ENCODE data around the gene PITRM1. TPM values are rescaled to one million over a fixed set of nuclear protein-coding genes. Genes with fewer than 3 reads are reported as not detected.
"Not testable (repeated sequence)": the region's sequence is repeated elsewhere in the genome, so short reads cannot be mapped to it uniquely, and the experiment has no call there.

The PITRM1 gene
- total RNA-seq, 4 donors from 2014 or later, result 81.9 to 123 (median 90.2) TPM

DNA sequence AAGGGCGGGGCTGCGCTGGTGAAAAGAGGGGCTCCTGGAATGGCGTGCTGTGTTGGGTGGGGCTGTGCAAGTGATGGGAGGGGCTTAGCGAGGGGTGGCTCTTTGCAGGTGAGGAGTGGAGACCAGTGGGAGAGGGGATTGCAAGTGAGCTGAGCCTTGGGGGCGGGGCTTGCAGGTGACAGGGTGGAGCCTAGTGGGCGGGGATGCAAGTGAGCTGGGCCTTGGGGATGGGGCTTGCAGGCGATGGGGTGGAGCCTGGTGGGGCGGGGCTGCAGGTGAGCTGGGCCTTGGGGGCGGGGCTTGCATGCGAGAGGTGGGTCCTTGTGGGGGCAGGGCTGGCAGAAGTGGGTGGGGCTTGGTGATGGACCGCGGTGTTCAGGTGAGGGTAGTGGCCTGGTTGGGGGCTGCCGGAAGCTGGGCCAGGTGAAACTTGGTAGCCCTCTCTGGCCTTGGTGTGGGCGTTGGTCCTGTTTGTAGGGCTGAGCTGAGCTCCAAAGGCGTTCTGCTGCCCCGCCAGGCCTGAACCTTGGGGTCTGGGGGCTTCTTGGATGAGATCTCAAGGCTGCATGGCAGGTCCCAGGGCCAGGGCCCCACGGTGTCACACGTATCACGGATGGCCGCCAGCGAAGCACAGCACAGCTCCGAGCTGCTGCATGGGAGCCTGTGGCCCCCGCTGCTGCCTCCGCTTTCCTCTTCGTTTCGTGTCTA lies 743 bp upstream of the PITRM1 start:
- TF ChIP-seq POLR2A (IDR thresholded peaks at IDR 0.05), result no peak
- TF ChIP-seq, protein P1, sequence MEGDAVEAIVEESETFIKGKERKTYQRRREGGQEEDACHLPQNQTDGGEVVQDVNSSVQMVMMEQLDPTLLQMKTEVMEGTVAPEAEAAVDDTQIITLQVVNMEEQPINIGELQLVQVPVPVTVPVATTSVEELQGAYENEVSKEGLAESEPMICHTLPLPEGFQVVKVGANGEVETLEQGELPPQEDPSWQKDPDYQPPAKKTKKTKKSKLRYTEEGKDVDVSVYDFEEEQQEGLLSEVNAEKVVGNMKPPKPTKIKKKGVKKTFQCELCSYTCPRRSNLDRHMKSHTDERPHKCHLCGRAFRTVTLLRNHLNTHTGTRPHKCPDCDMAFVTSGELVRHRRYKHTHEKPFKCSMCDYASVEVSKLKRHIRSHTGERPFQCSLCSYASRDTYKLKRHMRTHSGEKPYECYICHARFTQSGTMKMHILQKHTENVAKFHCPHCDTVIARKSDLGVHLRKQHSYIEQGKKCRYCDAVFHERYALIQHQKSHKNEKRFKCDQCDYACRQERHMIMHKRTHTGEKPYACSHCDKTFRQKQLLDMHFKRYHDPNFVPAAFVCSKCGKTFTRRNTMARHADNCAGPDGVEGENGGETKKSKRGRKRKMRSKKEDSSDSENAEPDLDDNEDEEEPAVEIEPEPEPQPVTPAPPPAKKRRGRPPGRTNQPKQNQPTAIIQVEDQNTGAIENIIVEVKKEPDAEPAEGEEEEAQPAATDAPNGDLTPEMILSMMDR (IDR thresholded peaks at IDR 0.05 in 4 of 5, conservative IDR thresholded peaks at IDR 0.05 in 1 of 5), result no peak
- no peaks in the 10 kb centered on the region for H3K27me3 ChIP-seq
- H3K9me3 ChIP-seq, result no peaks in the 10 kb centered on the region
- peak in 1 of 2 donors; percentile 16 for DNase-seq
- peak overlapping the region; percentile 30 to 95 (median 60) for H3K27ac ChIP-seq
- intact Hi-C loops (cut with DNase I; ENCODE audit: low total_unique reads) (loop anchor here (2.0 kb wide), 1 partner anchor 69 kb away; no protein-coding TSS in a partner anchor), in situ Hi-C loops (cut with MboI; ENCODE audit: low sequenced_read_pairs in 4 of 4) (no loop called here)
- ATAC-seq, result no peak
- peak overlapping the region; percentile 53 to 90 (median 62) for H3K4me3 ChIP-seq
- H3K4me1 ChIP-seq, result peaks cover 6 to 8% of the 10 kb centered on the region in 2 donors
- H3K36me3 ChIP-seq, result peaks cover 0 to 18% of the 10 kb centered on the region in 2 donors

DNA sequence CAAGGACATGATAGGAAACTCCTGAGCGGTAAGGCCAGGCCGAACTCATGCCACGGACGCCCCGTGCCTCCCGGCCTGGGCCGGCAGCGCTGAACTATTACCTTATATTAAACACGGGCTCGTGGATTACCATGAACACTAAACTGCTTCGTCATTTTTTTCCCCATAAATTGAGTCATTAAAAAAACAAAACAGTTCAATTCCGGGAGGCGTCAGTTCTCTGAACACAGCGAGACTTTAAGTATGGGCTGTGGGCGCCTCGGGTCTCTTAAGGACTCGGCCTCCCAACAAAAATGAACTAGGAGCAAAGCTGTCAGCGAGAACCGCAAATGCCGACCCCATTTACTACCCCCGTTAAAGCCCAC lies 519 bp downstream of the PITRM1 start:
- H3K9me3 ChIP-seq, result no peaks in the 10 kb centered on the region
- peaks cover 6 to 8% of the 10 kb centered on the region in 2 donors for H3K4me1 ChIP-seq
- intact Hi-C loops (cut with DNase I; ENCODE audit: low total_unique reads) (loop anchor here (1.0 to 2.0 kb wide), 3 partner anchors 35 to 104 kb away; no protein-coding TSS in a partner anchor), in situ Hi-C loops (cut with MboI; ENCODE audit: low sequenced_read_pairs in 4 of 4) (no loop called here)
- H3K27me3 ChIP-seq, result no peaks in the 10 kb centered on the region
- peak overlapping the region; percentile 68 to 90 (median 80) for H3K4me3 ChIP-seq
- H3K36me3 ChIP-seq, result peaks cover 0 to 31% of the 10 kb centered on the region in 2 donors
- TF ChIP-seq POLR2A (IDR thresholded peaks at IDR 0.05), result no peak
- TF ChIP-seq, protein P1 (IDR thresholded peaks at IDR 0.05 in 4 of 5, conservative IDR thresholded peaks at IDR 0.05 in 1 of 5), result no peak
- no peak for DNase-seq
- ATAC-seq, result peak; percentile 11 to 14
- H3K27ac ChIP-seq, result peak overlapping the region; percentile 85 to 95 (median 90)

DNA sequence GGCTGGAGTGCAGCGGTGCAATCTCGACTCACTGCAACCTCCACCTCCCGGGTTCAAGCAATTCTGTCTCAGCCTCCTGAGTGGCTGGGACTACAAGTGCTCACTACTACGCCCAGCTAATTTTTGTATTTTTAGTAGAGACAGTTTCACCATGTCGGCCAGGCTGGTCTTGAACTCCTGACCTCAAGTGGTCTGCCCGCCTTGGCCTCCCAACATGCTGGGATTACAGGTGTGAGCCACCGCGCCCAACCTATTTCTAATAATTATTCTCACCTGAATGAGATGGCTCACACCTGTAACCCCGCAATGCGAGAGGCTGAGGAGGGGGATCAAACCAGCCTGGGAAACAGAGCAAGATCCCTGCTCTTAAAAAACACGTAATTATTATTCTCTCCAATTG lies 1.1 kb downstream of the PITRM1 start:
- H3K9me3 ChIP-seq; H3K27me3 ChIP-seq; ATAC-seq; DNase-seq; intact Hi-C loops (cut with DNase I; ENCODE audit: low total_unique reads); H3K4me1 ChIP-seq; in situ Hi-C loops (cut with MboI; ENCODE audit: low sequenced_read_pairs in 4 of 4): not testable (repeated sequence)
- H3K36me3 ChIP-seq, result peaks cover 0 to 37% of the 10 kb centered on the region in 2 donors
- peak overlapping the region; percentile 68 to 90 (median 80) for H3K4me3 ChIP-seq
- peak overlapping the region in 3 of 4 donors; percentile 85 to 95 (median 92) for H3K27ac ChIP-seq

DNA sequence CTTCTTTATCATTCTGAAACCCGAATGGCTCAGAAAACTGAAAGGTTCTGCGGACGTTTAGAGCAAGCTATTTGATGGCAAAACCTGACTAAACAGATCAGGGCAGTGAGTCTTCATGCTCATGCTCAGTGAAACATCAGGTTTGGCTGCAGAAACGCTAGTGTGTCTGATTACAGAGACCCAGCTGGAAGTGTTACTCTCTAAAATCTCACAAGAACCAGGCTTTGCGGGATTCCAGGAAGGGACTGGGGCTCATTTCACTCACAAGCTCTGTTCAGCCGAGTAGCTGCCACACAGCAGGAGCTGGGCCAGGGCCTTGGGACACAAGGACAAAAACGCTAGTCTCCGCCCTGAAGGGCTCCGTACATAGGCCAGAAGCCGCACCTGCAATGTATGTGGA lies 2.9 kb downstream of the PITRM1 start:
- H3K27ac ChIP-seq, result no peak overlapping the region
- H3K36me3 ChIP-seq, result peaks cover 0 to 55% of the 10 kb centered on the region in 2 donors
- no peak for TF ChIP-seq POLR2A (IDR thresholded peaks at IDR 0.05)
- no peak for ATAC-seq
- no peaks in the 10 kb centered on the region for H3K9me3 ChIP-seq
- intact Hi-C loops (cut with DNase I; ENCODE audit: low total_unique reads), result no loop called here
- peaks cover 6 to 8% of the 10 kb centered on the region in 2 donors for H3K4me1 ChIP-seq
- in situ Hi-C loops (cut with MboI; ENCODE audit: low sequenced_read_pairs in 4 of 4), result no loop called here
- H3K27me3 ChIP-seq, result no peaks in the 10 kb centered on the region
- H3K4me3 ChIP-seq, result no peak overlapping the region
- DNase-seq, result no peak

DNA sequence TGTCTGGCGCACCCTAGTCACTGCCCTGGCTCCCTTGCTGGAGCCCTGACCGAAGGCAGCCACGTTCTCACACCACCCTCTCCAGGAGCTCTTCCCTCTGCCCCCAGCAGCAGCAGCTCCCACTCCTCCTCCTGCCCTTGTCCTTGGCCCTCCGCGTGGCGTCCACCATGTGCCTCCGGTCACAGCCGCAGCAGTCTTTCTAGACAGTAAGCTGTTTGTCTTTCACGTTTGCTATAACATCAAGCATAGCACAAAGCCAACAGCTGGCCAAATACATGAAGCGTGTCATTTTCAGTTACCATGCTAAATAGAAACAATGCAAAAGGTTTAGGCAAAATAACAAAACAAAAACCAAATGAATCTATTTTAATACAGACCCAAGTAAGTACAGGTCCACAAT lies 3.3 kb downstream of the PITRM1 start:
- H3K36me3 ChIP-seq, result peaks cover 0 to 59% of the 10 kb centered on the region in 2 donors
- H3K27ac ChIP-seq, result no peak overlapping the region
- in situ Hi-C loops (cut with MboI; ENCODE audit: low sequenced_read_pairs in 4 of 4), result no loop called here

More for the DNA sequence above, 3.3 kb downstream of the PITRM1 start:
- intact Hi-C loops (cut with DNase I; ENCODE audit: low total_unique reads), result no loop called here
- H3K9me3 ChIP-seq, result no peaks in the 10 kb centered on the region
- ATAC-seq (no peak), DNase-seq (no peak)
- H3K4me1 ChIP-seq, result peaks cover 6 to 8% of the 10 kb centered on the region in 2 donors
- H3K4me3 ChIP-seq, result no peak overlapping the region
- TF ChIP-seq POLR2A (IDR thresholded peaks at IDR 0.05), result no peak
- TF ChIP-seq, protein P1 (IDR thresholded peaks at IDR 0.05 in 4 of 5, conservative IDR thresholded peaks at IDR 0.05 in 1 of 5), result no peak
- no peaks in the 10 kb centered on the region for H3K27me3 ChIP-seq
